Measurements from ENCODE around the gene ADSL. TPM values are rescaled to one million over a fixed set of nuclear protein-coding genes. Genes with fewer than 3 reads are reported as not detected.

The ADSL gene
- total and polyA plus RNA-seq, 2 of the 8 experiments (the other 6 are each of a cell fraction or from before 2014, with no cell fraction given): 197 to 218 TPM

GRCh38 chr22:40300316-40300715, 46.0 kb upstream of the ADSL start:
- CTCF ChIA-PET (ENCODE audit: partially characterized antibody): interaction anchor here (0.6 to 1.0 kb wide), 2 partner anchors 72 to 212 kb away, joined by 3 read pairs; no protein-coding TSS in a partner anchor
- no peaks in the 10 kb centered on the region for H3K79me1 ChIP-seq (ENCODE audit: low read depth, low read length)
- no peak for FAIRE-seq
- TF ChIP-seq BCL11A (IDR thresholded peaks at IDR 0.05; ENCODE audit: low read depth in 2 of 2, low read length in 2 of 2) (no peak), NANOG (IDR thresholded peaks at IDR 0.05; ENCODE audit: insufficient read depth, low read depth, low read length, poor library complexity, severe bottlenecking) (no peak), GTF2F1 (IDR thresholded peaks at IDR 0.05; ENCODE audit: borderline replicate concordance, low read depth, low read length) (no peak), TAF7 (optimal IDR thresholded peaks at IDR 0.05; ENCODE audit: borderline replicate concordance, low read depth, low read length) (no peak), CEBPB (IDR thresholded peaks at IDR 0.05; ENCODE audit: low read depth, low read length) (no peak), NRF1 (IDR thresholded peaks at IDR 0.05; ENCODE audit: low read depth, low read length) (no peak), CTCF (IDR thresholded peaks at IDR 0.05; ENCODE audit: control extremely low read depth in 1 of 3, insufficient read depth in 1 of 3, low read depth in 1 of 3, low read length in 3 of 3) (no peak), KDM4A (IDR thresholded peaks at IDR 0.05; ENCODE audit: low read depth, low read length, severe bottlenecking) (no peak), SIRT6 (IDR thresholded peaks at IDR 0.05; ENCODE audit: low read length) (no peak), SP4 (IDR thresholded peaks at IDR 0.05; ENCODE audit: low read length) (no peak), ZNF274 (IDR thresholded peaks at IDR 0.05; ENCODE audit: borderline replicate concordance, extremely low read depth, low read length) (no peak), KDM1A (IDR thresholded peaks at IDR 0.05; ENCODE audit: borderline replicate concordance, low read length) (no peak)

More at GRCh38 chr22:40300316-40300715, 46.0 kb upstream of the ADSL start:
- Histone ChIP-seq H3K4ac (replicated peaks; ENCODE audit: insufficient read length, low read depth, low read length) (no peak overlapping the region), H2BK5ac (ENCODE audit: low read depth, low read length) (no peak overlapping the region), H3K79me2 (ENCODE audit: control insufficient read depth in 1 of 2, insufficient read depth in 2 of 2, low read length in 2 of 2) (no peaks in the 10 kb centered on the region), H4K5ac (ENCODE audit: insufficient read length, low read depth, low read length) (no peak overlapping the region), H4K8ac (ENCODE audit: extremely low read depth, insufficient read depth, low read length) (no peak overlapping the region), H3K4me2 (ENCODE audit: insufficient read depth in 1 of 2, low read depth in 2 of 2, low read length in 2 of 2) (no peak overlapping the region), H3K36me3 (ENCODE audit: control insufficient read depth in 2 of 4, insufficient read depth in 4 of 4, low read length in 3 of 4) (peaks cover 12 to 61% (median 28%) of the 10 kb centered on the region in 4 experiments), H3K27me3 (replicated peaks in 1 of 4; ENCODE audit: control insufficient read depth in 3 of 4, extremely low read depth in 1 of 4, insufficient read depth in 3 of 4, low read length in 3 of 4) (no peaks in the 10 kb centered on the region), H3K4me3 (ENCODE audit: extremely low read depth in 1 of 4, insufficient read depth in 2 of 4, low read depth in 3 of 4, low read length in 4 of 4) (no peak overlapping the region), H2BK12ac (ENCODE audit: low read depth, low read length) (no peak overlapping the region), H2BK120ac (replicated peaks; ENCODE audit: low read depth, low read length) (no peak overlapping the region), H2AFZ (ENCODE audit: low read length) (no peak overlapping the region), H3K18ac (ENCODE audit: extremely low read depth, low read length) (no peak overlapping the region), H3K14ac (ENCODE audit: insufficient read length) (no peak overlapping the region), H3K56ac (replicated peaks; ENCODE audit: insufficient read length, low read depth, low read length) (no peak overlapping the region), H3K9ac (replicated peaks in 1 of 4; ENCODE audit: extremely low read depth in 1 of 4, low read depth in 3 of 4, low read length in 3 of 4) (no peak overlapping the region), H3K23me2 (ENCODE audit: low read depth, low read length) (no peaks in the 10 kb centered on the region), H3K4me1 (replicated peaks in 1 of 4; ENCODE audit: control insufficient read depth in 3 of 4, insufficient read depth in 4 of 4, low read length in 3 of 4) (no peaks in the 10 kb centered on the region), H4K91ac (replicated peaks; ENCODE audit: insufficient read length, low read length) (no peak overlapping the region), H3K9me3 (ENCODE audit: insufficient read depth in 2 of 2, low read depth in 1 of 2, low read length in 1 of 2) (no peaks in the 10 kb centered on the region), H4K20me1 (replicated peaks in 1 of 2; ENCODE audit: control insufficient read depth in 1 of 2, insufficient read depth in 2 of 2, low read length in 2 of 2) (peaks cover 0 to 4% of the 10 kb centered on the region in 2 experiments), H3K23ac (ENCODE audit: insufficient read length) (no peak overlapping the region), H2AK5ac (ENCODE audit: low read depth, low read length) (no peak overlapping the region), H3K27ac (ENCODE audit: low read depth, low read length) (no peak overlapping the region), H2BK15ac (ENCODE audit: low read length) (no peak overlapping the region), H2BK20ac (ENCODE audit: low read length) (no peak overlapping the region)
- POLR2A ChIA-PET (ENCODE audit: partially characterized antibody): no interaction called here
- no peak for DNase-seq (ENCODE audit: low read depth in 1 of 2, low spot score in 2 of 2)

All from H1 (cell line).